HG03159 (cell line): ENCODE measurements around the gene STK24.
"Not testable (repeated sequence)": the region's sequence is repeated elsewhere in the genome, so short reads cannot be mapped to it uniquely, and the experiment has no call there.

Source experiments
- ATAC-seq: cut with Tn5 transposase; IDR thresholded peaks from one replicate; pipeline ENCODE4 v1.9.1; 2021; ENCODE audit warnings: mild to moderate bottlenecking, moderate library complexity; ENCODE audit not compliant: unreplicated experiment

STK24 gene

DNA sequence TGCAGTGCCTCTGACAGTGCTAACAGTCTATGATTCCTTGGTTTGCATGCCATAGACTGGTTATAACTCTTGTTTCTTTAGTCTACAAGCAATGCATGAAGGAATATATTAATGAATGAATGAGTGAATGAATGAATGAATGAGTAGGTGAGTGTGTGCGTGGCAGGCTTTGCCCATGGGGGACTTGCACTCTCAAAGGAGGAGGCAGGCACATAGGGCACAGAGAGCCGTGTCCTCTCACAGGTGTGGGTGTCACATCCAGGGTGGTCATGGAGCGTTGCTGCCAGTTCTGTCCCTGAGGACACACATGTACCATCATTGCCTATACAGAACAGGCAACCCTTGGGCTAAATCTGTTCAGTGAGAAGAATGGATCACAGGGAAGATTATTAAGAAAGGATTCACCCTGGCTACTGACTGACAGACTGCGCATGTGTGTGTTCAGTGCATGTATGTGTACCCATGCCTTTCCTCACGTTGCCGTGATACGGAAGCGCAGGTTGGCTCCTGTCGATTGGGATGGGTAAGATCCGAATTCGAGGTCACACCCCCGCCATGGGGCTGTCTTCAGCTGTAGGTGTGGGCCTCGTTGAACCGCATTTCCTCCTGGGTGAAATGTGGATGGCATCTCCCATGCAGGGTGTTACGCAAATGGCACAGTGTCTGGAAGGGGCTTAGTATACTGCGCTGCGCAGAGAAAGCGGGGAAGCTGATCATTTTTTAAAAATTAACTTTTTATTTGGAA lies 161.4 kb downstream of the STK24 start:
- ATAC-seq = no peak

DNA sequence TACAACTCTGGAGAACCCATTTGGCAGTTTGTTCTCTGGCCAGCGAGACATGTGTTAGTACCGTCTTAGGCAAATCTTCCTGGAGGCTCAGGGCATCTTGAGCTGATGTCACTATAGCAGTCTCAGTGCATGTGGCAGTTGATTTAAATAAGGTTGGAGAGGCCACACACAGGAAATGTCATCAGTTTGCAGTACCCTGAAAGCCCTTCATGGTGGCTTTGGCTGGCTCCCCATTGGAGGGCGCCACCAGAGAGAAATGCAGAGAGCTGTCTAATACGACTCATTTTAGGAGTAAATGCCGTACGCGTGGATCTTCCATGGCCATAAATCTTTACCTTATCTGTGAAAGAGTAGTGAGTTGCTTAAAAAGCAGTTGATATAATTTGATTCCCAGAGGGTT lies 163.1 kb downstream of the STK24 start:
- ATAC-seq = no peak

DNA sequence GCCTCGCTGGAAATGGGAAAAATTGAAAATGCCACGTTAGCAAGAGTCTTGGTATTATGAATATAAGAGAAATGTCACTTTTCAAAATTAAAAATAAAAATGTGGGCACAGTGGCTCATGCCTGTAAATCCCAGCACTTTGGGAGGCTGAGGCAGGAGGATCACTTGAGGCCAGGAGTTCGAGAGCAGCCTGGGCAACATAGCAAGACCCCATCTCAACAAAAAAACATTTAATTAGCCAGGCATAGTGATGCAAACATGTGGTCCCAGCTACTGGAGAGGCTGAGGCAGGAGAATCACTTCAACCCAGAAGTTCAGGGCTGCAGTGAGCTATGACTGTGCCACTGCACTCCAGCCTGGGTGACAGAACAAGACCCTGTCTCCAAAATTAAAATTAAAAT lies 163.6 kb downstream of the STK24 start:
- ATAC-seq = not testable (repeated sequence)

DNA sequence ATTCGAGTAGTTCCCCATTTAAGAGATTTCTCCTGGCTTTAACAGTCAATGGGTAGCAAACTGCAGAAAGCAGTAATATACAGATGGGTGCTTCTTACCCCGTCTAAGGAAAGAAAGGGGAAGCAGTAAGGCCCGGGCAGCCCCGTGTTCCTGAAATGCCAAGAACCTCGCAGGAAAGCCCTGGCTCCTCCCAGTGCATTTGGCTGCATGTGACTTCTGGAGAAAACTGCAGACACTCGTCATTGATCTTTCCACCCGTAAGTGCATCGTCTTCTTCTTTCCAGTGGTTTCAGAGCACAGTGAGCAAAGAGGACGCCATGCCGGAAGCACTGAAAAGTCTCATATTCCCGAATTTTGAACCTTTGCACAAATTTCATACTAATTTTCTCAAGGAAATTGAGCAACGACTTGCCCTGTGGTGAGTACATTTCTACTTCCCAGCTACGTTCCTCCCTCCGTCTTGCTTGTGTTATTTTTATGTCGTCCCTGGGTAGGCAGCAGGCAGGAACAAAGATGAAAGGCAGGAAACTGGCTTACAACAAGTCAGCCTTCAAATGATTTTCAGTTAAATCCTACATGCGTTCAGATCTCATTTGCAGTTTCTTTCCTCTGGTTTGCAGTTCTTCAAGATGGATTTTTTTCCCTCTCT lies 165.2 kb downstream of the STK24 start:
- no peak for ATAC-seq

DNA sequence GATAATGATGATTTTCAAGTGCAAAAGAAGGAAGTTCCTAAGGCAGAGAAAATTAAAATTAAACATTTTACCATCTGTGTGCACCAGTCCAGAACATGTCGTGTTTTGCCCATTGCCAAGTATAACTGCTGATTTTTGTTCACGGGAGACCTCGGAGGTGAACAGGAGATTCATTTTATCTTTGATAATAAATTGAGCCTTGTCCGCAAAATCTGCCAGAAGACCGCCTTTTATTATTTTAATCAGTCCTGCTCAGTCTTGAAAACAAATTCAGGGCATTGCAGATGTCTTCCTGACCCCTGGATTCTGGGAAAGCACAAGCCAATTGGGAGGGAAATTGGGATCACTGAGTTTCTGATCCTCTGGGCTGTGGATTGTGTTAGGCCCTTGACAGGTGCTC lies 165.9 kb downstream of the STK24 start:
- no peak for ATAC-seq

DNA sequence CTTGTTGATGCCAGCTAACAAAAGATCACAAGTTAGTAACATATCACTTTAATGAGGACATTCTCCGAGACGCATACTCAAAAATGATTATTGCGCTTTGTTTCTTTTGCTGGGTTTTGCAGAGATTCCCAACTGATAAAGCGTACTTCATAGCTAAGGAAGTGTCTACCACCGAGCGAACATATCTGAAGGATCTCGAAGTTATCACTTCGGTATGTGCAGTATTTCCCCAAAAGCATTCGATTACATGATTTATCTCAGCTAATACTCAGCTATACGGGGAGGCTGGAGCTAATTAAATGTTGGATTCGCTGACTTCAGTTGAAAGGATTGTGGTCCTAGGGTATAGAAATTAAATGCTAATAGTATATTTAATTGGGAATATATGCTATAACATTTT lies 166.3 kb downstream of the STK24 start:
- no peak for ATAC-seq

DNA sequence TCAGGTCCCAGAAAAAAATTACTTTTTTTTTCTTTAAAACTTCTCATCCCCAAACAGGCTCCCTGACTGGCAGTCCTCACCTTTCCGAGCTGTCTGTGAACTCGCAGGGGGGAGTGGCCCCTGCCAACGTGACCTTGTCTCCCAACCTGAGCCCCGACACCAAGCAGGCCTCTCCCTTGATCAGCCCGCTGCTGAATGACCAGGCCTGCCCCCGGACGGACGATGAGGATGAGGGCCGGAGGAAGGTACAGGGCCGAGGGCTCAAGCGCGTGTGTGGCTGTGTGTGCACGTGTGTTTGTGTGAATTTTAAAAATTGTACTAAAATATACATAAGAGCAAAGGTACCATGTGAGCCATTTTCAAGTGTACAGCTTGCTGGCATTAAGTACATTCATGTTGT lies 167.6 kb downstream of the STK24 start:
- no peak for ATAC-seq

DNA sequence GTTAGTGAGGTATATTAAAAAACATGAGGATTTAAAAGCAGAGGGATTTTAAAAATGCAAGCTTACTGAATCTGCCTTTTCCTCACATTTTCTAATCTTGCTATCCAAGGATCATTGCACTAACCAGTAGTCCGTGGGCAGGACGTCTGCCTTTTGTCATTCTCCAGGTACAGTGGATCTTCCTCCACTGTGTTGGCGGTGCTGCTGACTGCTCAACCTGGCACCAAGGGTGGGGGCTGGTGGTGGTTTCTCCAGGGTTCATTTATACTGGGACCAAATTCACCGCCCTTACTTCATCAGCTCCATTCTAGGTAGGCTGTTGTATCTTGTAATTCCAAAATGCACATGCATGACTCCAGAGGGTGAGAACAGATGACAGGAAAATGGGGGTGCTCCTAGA lies 169.3 kb downstream of the STK24 start:
- no peak for ATAC-seq

DNA sequence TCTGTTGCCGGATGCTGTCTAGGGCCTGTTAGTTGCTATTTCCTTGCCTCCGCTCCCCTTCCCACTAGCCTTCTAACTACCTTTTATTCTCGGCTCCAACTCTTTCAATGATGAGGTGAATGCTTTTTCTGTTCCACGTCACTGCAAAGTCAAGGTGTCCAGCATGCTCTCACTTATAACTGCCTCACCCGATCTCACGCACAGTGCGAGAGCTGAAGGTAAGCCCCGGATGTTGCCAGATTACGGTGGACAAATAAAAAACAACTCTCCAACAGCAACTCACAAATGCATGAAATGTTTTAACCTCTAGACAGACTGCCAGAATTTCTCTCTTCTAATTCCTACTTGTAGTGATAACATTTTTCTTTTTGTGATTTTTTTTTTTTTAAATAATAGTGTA lies 169.9 kb downstream of the STK24 start:
- no peak for ATAC-seq

DNA sequence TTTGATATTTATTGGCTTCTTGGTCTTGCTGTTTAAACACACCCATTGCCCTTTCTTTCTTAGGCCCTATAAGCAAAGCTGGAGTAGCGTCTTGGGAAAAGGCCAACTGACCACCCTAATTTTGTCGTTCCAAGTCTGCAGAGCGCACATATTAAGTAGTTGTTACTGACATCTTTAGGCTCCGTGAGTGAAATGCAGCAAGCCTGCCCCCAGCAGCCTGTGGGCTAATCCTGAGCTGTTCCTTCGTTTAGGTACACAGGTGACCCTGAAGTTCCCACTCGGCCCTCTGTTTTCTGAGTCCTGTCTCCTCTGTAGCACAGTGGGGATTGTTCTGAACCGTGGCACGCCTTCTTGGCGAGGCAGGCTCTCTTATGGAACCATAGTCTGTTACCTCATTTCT lies 170.5 kb downstream of the STK24 start:
- ATAC-seq = no peak

DNA sequence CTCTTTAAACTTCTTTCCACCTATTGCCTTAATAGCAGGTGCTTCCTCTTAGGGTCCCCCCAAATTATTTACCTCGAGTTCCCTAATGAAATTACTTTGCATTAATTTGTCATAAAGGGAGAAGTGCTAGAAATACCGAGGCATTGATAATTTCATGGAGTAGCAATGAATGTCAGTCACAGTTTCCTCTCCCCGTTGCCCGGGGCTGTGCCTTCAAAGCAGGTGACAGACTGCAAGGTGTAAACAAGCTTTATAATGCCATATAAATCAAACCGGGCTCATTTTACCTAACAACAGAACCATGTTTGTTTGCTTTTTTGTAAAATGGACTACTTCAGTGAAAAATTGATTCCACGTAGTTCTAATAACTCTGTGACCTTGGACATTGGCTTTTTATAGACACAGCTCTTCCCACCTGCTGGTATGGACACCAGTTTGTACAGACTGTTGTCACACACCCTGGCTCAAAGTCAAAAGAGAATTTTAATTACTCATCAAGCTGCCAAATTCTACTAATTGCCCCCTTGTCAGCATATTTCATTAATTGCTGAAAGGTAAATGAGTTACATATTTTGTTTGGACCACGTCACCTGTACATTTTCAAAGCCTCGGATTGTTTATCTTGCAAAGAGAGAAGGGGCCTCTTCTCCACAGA lies 171.1 kb downstream of the STK24 start:
- no peak for ATAC-seq

DNA sequence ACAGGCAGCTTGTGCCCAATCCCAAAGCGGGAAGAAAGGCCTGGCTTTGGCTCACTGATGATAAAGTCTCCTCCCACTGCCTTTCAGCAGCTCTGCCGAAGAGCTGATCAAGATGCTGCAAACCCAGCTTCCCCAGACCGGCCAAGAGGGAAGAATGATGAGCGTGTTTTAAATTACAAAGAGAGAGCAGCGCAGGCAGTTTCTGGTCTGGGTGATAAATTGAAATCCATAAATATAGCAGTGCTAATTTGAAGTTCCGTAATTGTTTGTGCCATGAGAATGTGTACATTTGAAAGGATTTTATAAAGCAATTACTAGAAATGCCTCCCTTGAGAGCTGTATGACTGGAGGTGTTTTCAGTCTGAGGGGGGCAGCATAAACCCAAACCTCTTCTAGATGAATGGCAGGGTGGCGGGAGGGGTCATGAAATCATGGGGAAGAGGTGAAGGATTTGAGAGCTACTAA lies 171.8 kb downstream of the STK24 start:
- no peak for ATAC-seq

DNA sequence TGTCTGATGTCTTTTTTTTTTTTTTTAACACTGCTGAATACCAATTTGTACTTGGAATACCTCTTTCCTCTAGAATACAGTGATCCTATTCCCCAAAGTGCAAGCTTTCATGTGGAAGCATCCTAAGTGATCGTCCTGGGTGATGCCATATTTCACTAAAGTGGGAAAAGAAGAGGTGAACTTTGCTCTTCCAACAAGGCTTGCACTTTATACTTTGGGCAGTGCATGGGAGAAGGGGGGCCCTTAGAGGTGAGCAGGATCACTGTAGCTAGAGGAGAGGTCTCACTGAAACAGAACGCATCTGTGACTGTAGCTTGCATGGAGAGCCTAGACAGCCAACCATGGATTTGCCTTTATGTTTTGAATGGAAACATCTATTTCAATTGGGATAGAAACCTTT lies 173.8 kb downstream of the STK24 start:
- no peak for ATAC-seq

DNA sequence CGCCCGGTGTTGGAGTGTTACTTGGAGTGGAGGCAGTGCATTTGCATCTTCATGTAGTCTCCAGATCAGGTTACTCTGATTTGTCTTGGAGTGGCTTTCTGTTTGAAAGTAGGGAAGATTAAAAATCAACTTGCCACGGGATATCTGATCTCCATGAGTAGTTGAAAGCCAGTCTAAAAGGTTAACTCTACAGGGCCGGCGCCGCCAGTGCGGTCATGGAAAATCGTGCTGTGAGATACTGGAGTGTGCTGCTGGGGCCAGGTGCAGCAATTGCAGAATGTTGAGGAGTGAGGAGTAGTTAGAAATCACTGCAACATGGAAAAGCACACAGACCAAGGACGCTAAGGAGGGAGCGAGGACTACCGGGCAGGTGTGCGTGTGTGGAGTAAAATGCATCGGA lies 175.0 kb downstream of the STK24 start:
- no peak for ATAC-seq

DNA sequence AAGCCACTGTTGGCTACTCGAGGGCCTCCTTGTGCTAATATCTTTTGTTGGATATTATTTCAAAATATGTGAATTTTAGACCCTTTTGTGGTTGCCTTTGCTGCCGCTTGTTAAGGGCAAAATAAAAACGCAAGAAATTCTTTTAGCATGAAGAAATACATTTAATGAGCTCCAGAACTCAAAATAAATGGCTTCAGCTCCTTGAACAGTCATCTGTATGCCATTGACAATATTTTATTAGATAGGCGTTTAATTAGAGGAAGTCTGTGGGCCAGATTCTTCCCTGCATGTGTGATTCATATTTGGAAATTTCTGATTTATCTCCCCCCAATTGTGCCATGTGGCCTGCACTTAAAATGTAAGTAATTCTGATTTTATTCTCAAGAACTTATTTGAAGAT lies 177.2 kb downstream of the STK24 start:
- no peak for ATAC-seq

DNA sequence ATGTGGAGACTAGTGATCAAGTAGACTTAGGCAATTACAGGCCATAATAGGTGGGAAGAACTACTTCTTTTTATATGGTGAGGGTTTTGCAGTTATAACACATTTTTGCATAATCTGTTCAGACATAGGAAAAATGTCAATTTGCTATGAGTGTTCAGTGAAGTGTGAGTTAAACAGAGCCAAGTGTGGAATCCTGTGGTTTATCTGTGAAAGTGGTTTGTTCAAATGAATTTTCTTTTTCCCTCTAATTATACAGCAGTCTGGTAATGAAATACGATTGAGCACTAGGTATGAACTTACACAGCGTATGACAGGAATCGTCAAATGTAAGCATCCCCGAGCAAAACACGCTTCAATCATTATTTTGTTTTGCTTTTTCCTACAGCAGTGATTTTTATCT lies 178.3 kb downstream of the STK24 start:
- no peak for ATAC-seq

DNA sequence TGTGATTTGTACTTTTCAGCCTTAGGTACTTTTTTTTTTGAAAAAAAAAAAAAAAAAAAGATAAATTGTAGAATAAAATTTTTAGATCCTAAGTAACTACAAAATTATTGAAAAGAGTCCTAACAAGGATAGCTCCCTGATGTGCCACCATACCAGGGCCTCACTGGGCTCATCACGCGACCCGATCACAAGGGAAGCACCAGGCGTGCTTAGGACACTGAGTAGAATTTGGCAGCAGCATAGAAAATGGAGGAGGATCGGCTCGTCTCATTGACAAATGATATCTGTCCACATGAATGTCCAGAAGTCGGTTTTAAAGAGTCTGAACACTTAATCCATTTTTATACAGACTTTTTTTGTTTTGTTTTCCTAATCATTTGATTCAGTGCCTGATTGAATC lies 179.0 kb downstream of the STK24 start:
- ATAC-seq = no peak

DNA sequence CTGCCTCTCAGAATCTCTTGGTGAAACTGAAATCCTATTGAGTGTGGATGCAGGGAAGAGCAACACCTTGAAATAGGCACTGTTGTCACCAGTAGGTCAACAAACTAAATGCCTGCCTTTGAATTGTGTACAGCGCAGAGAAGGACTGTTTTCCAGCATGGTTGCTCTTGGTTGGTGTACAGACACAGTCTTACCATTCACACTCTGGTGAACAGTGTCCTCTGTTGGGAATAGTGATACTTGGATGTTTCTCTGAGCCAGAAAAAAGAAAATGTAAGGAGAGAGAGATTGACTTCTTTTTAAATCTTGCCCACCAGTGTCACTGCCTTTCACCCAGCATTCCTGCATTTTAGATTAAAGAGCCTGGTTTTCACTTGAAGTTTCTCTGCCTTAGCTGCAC lies 179.7 kb downstream of the STK24 start:
- no peak for ATAC-seq

DNA sequence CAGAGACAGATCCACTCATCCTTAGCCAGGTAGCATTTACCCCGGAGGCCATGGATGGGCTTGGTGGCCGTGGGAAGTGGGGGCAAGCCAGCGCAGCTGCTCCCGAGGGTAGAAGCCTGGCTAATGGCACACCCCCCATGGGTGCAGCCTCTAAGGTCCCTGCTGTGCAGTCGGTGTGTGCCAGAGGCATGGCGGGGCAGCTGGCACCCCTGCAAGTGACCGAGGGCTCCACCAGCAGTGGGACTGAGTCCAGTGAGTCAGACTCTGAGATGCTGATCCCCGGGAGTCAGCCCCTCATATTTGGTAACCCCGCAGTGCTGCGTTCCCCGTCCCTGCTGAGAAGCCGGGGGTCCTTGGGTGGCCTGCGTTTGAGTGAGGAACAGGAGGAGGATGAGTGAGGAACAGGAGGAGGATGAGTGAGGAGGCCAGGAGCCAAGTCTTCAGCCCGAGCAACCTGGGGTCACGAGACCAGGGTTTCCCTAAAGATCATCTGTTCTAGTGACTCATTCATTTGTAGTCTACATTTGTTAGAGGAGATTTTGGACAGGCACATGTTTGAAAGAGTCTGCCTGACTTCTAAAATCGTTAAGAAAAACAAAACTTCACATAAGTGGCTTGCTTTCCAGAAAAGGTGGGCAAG lies 180.7 kb downstream of the STK24 start:
- ATAC-seq = no peak
